SK-N-MC (cell line): ENCODE results near the gene KRTAP10-6.

Experiments
- EZH2 ChIP-seq: fragments of 200-600 bp; sonication (generic); IDR thresholded peaks from one replicate; pipeline ENCODE4 v1.6.1; 2017; ENCODE audit warnings: antibody characterized with exemption
- POLR2AphosphoS5 ChIP-seq: IDR thresholded peaks from 2 replicates; pipeline ENCODE4 v1.6.1; 2012; ENCODE audit warnings: mild to moderate bottlenecking, low read depth, low read length, borderline replicate concordance

- TF ChIP-seq POLR2AphosphoS5 = no peak
- no peak for TF ChIP-seq EZH2
Observed at GRCh38 chr21:44542716-44543115, 49.6 kb downstream of the KRTAP10-6 start.
